ENCODE measurements around the gene RAB6B. TPM values are rescaled to one million over a fixed set of nuclear protein-coding genes. Genes with fewer than 3 reads are reported as not detected.

RAB6B gene
- total RNA-seq, 2 experiments from 2014 or later = 2.7 to 3.9 TPM

- intact Hi-C loops (cut with micrococcal nuclease) = no loop called here
- no peaks in the 10 kb centered on the region for H3K4me1 Mint-ChIP-seq (ENCODE audit: low read depth)
- ChIA-PET POLR2A (no interaction called here), CTCF (interaction anchor here (1.4 kb wide), 1 partner anchor 48 kb away, joined by 3 read pairs; no protein-coding TSS in a partner anchor)
- peaks cover 10% of the 10 kb centered on the region for H3K27me3 Mint-ChIP-seq
- no peaks in the 10 kb centered on the region for H3K36me3 Mint-ChIP-seq
- H3K4me3 Mint-ChIP-seq = no peak overlapping the region
- H3K9me3 Mint-ChIP-seq = no peaks in the 10 kb centered on the region
- no peak for DNase-seq
- H3K27ac Mint-ChIP-seq = no peak overlapping the region
Measured at GRCh38 chr3:133866141-133866540, 29.5 kb downstream of the RAB6B start.

DNA sequence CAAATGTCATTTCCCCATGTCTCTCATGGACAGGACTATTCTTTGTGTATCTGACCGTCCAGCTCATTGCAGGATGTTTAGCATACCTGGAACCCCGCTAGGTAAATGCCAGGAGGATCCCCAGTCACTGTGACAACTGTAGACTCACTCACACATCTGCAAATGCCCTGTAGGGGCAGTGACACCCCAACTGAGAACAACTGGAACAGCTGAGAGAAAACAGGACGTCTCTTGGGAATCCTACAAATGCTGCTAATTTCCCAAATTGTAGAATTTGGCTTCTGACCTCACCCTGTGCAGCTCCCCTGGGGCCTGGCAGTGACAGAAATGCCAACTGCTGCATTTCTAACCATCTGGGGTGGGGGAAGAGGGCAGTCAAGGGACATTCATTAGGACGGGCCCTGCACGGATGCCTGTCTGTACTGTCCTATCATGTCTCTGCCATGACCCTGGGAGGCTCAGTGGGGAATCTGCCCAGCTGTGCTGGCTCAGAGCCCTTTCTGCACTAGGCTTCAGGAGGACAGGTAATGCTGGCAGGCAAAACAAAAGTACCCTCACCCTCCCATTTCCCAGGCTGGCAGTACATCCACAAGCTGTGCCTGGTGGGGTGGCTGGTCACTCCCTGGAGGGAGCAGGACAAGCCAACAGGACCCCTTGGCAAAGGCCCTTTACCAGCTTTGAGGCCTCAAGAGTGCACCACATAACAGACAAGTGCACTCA lies 30.4 kb downstream of the RAB6B start:
- H3K4me3 Mint-ChIP-seq = no peak overlapping the region
- no peaks in the 10 kb centered on the region for H3K9me3 Mint-ChIP-seq
- ChIA-PET CTCF (interaction anchor here (1.4 kb wide), 1 partner anchor 47 kb away, joined by 3 read pairs; no protein-coding TSS in a partner anchor), POLR2A (no interaction called here)
- no peak overlapping the region for H3K27ac Mint-ChIP-seq
- H3K36me3 Mint-ChIP-seq = no peaks in the 10 kb centered on the region
- H3K27me3 Mint-ChIP-seq = peaks cover 8% of the 10 kb centered on the region
- no peaks in the 10 kb centered on the region for H3K4me1 Mint-ChIP-seq (ENCODE audit: low read depth)
- no peak for DNase-seq
- intact Hi-C loops (cut with micrococcal nuclease) = no loop called here

GRCh38 chr3:133864616-133865015 lies 31.1 kb downstream of the RAB6B start:
- Mint-ChIP-seq H3K4me3 (no peak overlapping the region), H3K4me1 (ENCODE audit: low read depth) (no peaks in the 10 kb centered on the region), H3K27me3 (peaks cover 7% of the 10 kb centered on the region), H3K36me3 (no peaks in the 10 kb centered on the region), H3K9me3 (no peaks in the 10 kb centered on the region), H3K27ac (no peak overlapping the region)
- intact Hi-C loops (cut with micrococcal nuclease) = no loop called here
- ChIA-PET CTCF (interaction anchor here (0.9 to 1.4 kb wide), 2 partner anchors 46 kb away, joined by 3 read pairs; no protein-coding TSS in a partner anchor), POLR2A (no interaction called here)
- no peak for DNase-seq

GRCh38 chr3:133863911-133864310 lies 31.8 kb downstream of the RAB6B start:
- ChIA-PET POLR2A (no interaction called here), CTCF (interaction anchor here (0.9 kb wide), 1 partner anchor 46 kb away, joined by 3 read pairs; no protein-coding TSS in a partner anchor)
- Mint-ChIP-seq H3K4me1 (ENCODE audit: low read depth) (no peaks in the 10 kb centered on the region), H3K27me3 (peaks cover 2% of the 10 kb centered on the region), H3K36me3 (no peaks in the 10 kb centered on the region), H3K27ac (no peak overlapping the region), H3K4me3 (no peak overlapping the region), H3K9me3 (no peaks in the 10 kb centered on the region)
- no peak for DNase-seq
- intact Hi-C loops (cut with micrococcal nuclease) = no loop called here

DNA sequence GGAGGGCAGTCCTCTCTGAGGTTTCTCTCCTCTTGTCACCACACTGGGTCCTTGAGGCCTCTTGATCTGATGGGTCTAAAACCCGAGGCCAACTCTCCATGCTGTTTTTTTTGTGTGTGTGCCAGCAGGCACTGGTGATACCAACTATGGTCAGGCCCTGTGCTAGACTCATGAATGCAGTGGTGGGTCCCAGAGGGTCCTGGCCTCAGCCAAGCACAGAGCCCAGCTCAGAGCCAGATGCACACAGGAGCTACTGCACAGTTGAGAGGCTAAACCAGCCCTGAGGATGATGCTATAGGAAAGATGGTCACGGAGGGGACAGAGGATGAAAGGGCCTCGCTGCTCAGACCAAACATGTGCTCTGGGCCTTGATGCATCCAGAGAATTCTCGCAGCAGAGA lies 33.5 kb downstream of the RAB6B start:
- Mint-ChIP-seq H3K36me3 (no peaks in the 10 kb centered on the region), H3K4me3 (no peak overlapping the region), H3K27me3 (no peaks in the 10 kb centered on the region), H3K27ac (no peak overlapping the region), H3K4me1 (ENCODE audit: low read depth) (peaks cover 6% of the 10 kb centered on the region), H3K9me3 (no peaks in the 10 kb centered on the region)
- DNase-seq = no peak
- CTCF ChIA-PET = no interaction called here
- intact Hi-C loops (cut with micrococcal nuclease) = no loop called here
- POLR2A ChIA-PET = no interaction called here

GRCh38 chr3:133860519-133860918 lies 35.2 kb downstream of the RAB6B start:
- no peaks in the 10 kb centered on the region for H3K9me3 Mint-ChIP-seq
- no peak overlapping the region for H3K4me3 Mint-ChIP-seq
- H3K27ac Mint-ChIP-seq = no peak overlapping the region
- no peak for DNase-seq
- no peaks in the 10 kb centered on the region for H3K36me3 Mint-ChIP-seq
- H3K27me3 Mint-ChIP-seq = no peaks in the 10 kb centered on the region
- intact Hi-C loops (cut with micrococcal nuclease) = no loop called here
- CTCF ChIA-PET = no interaction called here
- H3K4me1 Mint-ChIP-seq (ENCODE audit: low read depth) = peaks cover 6% of the 10 kb centered on the region
- POLR2A ChIA-PET = no interaction called here

GRCh38 chr3:133859381-133860234 lies 36.1 kb downstream of the RAB6B start:
- Mint-ChIP-seq H3K4me1 (ENCODE audit: low read depth) (peaks cover 6% of the 10 kb centered on the region), H3K9me3 (no peaks in the 10 kb centered on the region)
- CTCF ChIA-PET = no interaction called here

GRCh38 chr3:133857767-133858166 lies 37.9 kb downstream of the RAB6B start:
- Mint-ChIP-seq H3K27me3 (no peaks in the 10 kb centered on the region), H3K9me3 (no peaks in the 10 kb centered on the region), H3K4me1 (ENCODE audit: low read depth) (peaks cover 6% of the 10 kb centered on the region), H3K27ac (no peak overlapping the region), H3K36me3 (no peaks in the 10 kb centered on the region), H3K4me3 (no peak overlapping the region)
- peak; percentile 20 for DNase-seq
- intact Hi-C loops (cut with micrococcal nuclease) = loop anchor here (1.0 kb wide), 1 partner anchor 23 kb away; no protein-coding TSS in a partner anchor
- ChIA-PET POLR2A (no interaction called here), CTCF (no interaction called here)

More at GRCh38 chr3:133859381-133860234, 36.1 kb downstream of the RAB6B start:
- H3K36me3 Mint-ChIP-seq = no peaks in the 10 kb centered on the region
- DNase-seq = no peak
- H3K27me3 Mint-ChIP-seq = no peaks in the 10 kb centered on the region
- intact Hi-C loops (cut with micrococcal nuclease) = no loop called here
- POLR2A ChIA-PET = no interaction called here
- no peak overlapping the region for H3K4me3 Mint-ChIP-seq
- H3K27ac Mint-ChIP-seq = no peak overlapping the region

- intact Hi-C loops (cut with micrococcal nuclease) = no loop called here
Measured at GRCh38 chr3:133856316-133856715, 39.4 kb downstream of the RAB6B start.

DNA sequence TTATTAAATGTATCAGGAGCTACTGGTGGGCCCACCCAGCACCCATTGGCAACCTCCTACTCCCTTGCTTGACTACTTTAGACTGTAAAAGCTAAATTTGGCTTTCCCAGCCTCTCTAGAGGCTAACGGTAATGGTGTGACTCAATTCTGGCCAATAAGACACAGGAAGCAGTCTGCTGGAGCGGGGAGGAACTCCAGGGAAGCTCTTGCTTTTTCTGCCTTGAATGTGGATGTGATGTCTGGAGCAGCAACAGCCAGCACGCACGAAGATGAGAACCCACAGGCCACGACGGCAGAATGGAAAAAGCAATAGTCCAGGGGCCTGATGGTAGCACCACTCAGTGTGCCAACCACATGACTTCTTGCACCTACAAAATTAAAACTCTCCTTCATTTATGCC lies 39.9 kb downstream of the RAB6B start:
- Mint-ChIP-seq H3K4me1 (ENCODE audit: low read depth) (peaks cover 11% of the 10 kb centered on the region), H3K27ac (no peak overlapping the region), H3K9me3 (no peaks in the 10 kb centered on the region), H3K4me3 (no peak overlapping the region), H3K27me3 (no peaks in the 10 kb centered on the region), H3K36me3 (no peaks in the 10 kb centered on the region)
- POLR2A ChIA-PET = no interaction called here
- CTCF ChIA-PET = no interaction called here
- intact Hi-C loops (cut with micrococcal nuclease) = no loop called here
- DNase-seq = no peak

More at GRCh38 chr3:133856316-133856715, 39.4 kb downstream of the RAB6B start:
- Mint-ChIP-seq H3K27ac (no peak overlapping the region), H3K36me3 (no peaks in the 10 kb centered on the region), H3K27me3 (no peaks in the 10 kb centered on the region), H3K4me1 (ENCODE audit: low read depth) (peaks cover 9% of the 10 kb centered on the region), H3K4me3 (no peak overlapping the region), H3K9me3 (no peaks in the 10 kb centered on the region)
- POLR2A ChIA-PET = no interaction called here
- no peak for DNase-seq
- CTCF ChIA-PET = no interaction called here

DNA sequence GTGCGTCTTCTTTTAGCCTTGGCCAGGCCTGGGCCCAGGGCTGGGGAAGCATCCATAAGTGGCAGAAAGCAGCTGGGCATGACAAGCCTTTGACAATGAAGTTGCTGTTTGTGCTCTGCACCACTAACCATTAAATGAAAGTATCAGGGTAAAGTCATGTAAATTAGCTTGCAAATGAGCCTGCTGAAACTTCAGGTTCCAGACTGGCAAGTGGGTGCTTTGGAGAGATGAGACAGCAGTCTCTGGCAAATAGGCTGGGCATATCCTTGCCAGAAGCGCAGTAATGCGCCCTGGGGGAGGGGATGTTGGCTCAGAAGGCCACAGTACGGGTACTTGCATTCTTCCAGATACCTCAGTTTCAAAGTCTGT lies 40.7 kb downstream of the RAB6B start:
- Mint-ChIP-seq H3K4me3 (no peak overlapping the region), H3K27ac (no peak overlapping the region), H3K9me3 (no peaks in the 10 kb centered on the region), H3K36me3 (no peaks in the 10 kb centered on the region), H3K4me1 (ENCODE audit: low read depth) (peaks cover 11% of the 10 kb centered on the region), H3K27me3 (no peaks in the 10 kb centered on the region)
- ChIA-PET POLR2A (no interaction called here), CTCF (no interaction called here)
- DNase-seq = no peak
- intact Hi-C loops (cut with micrococcal nuclease) = no loop called here

DNA sequence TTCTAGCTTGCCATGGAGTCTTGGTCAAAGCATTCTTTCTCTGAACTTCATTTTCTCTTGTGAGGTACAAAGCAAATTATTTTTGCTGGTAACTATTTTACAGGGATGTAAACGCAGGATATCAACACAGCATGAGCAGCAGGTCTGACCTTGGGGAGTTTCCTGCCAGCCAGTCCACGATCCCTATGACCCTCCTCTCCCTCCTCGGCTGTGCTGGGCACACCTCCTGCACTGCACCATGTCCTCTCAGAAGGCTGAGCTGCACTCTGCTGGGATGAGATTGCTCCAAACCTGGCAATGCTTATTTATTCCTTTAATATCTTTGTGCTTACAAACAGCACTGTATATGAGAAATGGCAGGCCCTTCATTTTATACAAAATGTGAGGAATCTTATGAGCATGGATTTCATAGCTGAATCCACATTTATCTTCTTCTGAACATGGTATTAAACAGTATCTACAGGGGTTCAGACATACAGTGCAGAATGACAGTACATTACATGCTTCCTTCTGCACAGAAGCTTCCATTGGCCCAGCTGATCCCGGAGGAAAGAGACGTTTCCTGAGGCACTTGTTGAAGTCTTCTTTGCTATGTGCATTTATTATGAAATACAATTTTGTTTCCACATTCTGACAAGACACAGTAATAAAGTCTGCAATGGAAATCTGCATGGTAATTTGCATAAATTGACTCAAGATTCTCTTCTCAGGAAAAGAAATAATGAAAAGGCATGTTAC lies 41.2 kb downstream of the RAB6B start:
- intact Hi-C loops (cut with micrococcal nuclease) = no loop called here
- H3K4me3 Mint-ChIP-seq = no peak overlapping the region
- peaks cover 11% of the 10 kb centered on the region for H3K4me1 Mint-ChIP-seq (ENCODE audit: low read depth)
- H3K36me3 Mint-ChIP-seq = no peaks in the 10 kb centered on the region
- no peaks in the 10 kb centered on the region for H3K27me3 Mint-ChIP-seq
- ChIA-PET POLR2A (no interaction called here), CTCF (no interaction called here)
- no peaks in the 10 kb centered on the region for H3K9me3 Mint-ChIP-seq
- DNase-seq = no peak
- H3K27ac Mint-ChIP-seq = no peak overlapping the region

Data from activated CD4-positive, alpha-beta memory T cell treated with anti-CD3 and anti-CD28 coated beads for 36 hours (primary cell).